Measurements from ENCODE around the gene ZIC2. TPM values are rescaled to one million over a fixed set of nuclear protein-coding genes. Genes with fewer than 3 reads are reported as not detected.

Gene ZIC2
- total RNA-seq, 1 donor from 2014 or later, result 1.8 TPM

DNA sequence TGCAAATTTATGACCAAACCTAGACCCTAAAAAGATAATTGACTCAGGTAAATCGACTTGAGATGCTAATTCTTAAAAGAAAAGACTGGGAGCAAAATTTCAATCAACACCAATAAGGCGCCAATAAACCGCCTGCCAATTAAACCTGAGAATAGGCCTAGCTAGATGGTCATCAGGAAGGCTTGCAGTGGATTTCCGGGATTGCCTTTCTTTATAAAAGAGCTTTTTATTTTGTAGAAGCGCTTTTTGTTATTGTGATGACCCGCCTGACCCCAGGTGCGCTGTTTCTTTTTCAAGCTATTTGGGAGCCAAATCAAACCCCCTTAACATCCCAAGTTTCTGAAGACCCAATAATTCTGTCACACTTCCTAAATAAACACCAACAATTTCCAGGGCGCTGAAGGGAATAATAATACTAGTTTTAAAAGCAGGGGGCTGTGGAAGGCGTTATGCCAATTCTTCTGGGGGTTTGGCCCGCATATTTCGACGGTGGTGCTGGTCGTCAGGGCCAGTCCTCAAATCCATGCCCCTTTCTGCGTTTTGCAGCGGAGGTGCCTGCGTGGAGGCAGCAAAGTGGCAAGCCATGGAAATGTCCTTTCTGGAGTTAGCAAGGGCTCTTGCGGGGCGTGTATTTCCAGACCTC is 7.2 kb upstream of the ZIC2 start:
- Mint-ChIP-seq H3K27ac (ENCODE audit: unreplicated experiment) (no peak overlapping the region), H3K4me1 (ENCODE audit: low read depth, unreplicated experiment) (no peaks in the 10 kb centered on the region), H3K27me3 (ENCODE audit: low read depth, unreplicated experiment) (peaks cover 78% of the 10 kb centered on the region), H3K4me3 (ENCODE audit: unreplicated experiment) (no peak overlapping the region), H3K36me3 (ENCODE audit: low read depth, unreplicated experiment) (peaks cover 3% of the 10 kb centered on the region), H3K9me3 (ENCODE audit: unreplicated experiment) (peaks cover 22% of the 10 kb centered on the region)
- no peak overlapping the region for H3K4me2 ChIP-seq (ENCODE audit: low read length)
- no peaks in the 10 kb centered on the region for H3K4me1 ChIP-seq (ENCODE audit: insufficient read depth, low read length)
- TF ChIP-seq EZH2 (IDR thresholded peaks at IDR 0.05; ENCODE audit: insufficient read depth, low read length) (no peak), CTCF (IDR thresholded peaks at IDR 0.05; ENCODE audit: insufficient read depth, low read depth, low read length) (no peak)
- no peak overlapping the region for H3K27ac ChIP-seq (ENCODE audit: low read depth, low read length)
- H3K36me3 ChIP-seq (ENCODE audit: insufficient read depth, low read length), result no peaks in the 10 kb centered on the region
- H3K9me3 ChIP-seq (ENCODE audit: insufficient read depth, low read depth, low read length), result peaks cover 4% of the 10 kb centered on the region
- H3K79me2 ChIP-seq (ENCODE audit: insufficient read depth, low read length), result peaks cover 7% of the 10 kb centered on the region
- DNase-seq (ENCODE audit: low read depth) (no peak), FAIRE-seq (no peak)
- no peak overlapping the region for H2AFZ ChIP-seq (ENCODE audit: low read depth, low read length)
- H3K27me3 ChIP-seq (ENCODE audit: insufficient read depth, low read length), result peaks cover 77% of the 10 kb centered on the region
- no peak overlapping the region for H3K4me3 ChIP-seq (ENCODE audit: insufficient read depth, low read depth, low read length)
- H4K20me1 ChIP-seq (ENCODE audit: insufficient read depth, low read length), result no peaks in the 10 kb centered on the region
- no peak overlapping the region for H3K9ac ChIP-seq (ENCODE audit: low read length)

DNA sequence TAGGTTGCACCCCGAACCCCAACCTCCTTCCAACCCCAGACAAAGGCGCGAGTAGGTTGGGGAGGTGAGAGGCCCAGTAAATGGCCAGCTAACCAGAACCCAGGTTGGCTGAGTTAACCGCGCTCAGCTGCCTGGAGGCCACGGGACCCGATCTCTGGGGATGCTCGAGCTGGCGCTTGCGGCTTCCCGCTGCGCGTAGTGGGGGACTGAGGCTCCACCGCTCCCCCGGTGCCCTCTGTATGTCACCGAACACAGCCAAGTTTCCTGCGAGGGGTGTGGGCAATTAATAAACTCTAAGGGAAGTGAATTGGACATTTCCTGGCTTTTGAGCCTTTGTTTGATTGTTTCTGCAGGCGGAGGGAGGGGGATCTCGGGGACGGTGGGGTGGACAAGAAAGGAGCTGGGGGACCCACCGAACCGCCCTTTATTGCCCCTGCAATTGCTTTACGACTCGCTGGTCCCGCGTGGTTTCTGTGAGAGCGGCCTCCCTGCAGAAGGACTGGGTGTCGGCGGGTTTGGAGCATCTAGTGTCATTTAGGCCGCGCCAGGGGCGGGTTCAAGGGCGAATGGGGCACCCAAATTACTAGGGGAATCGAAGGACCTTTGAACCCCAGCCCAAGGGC is 6.5 kb upstream of the ZIC2 start:
- H4K20me1 ChIP-seq (ENCODE audit: insufficient read depth, low read length), result no peaks in the 10 kb centered on the region
- Mint-ChIP-seq H3K9me3 (ENCODE audit: unreplicated experiment) (peaks cover 22% of the 10 kb centered on the region), H3K36me3 (ENCODE audit: low read depth, unreplicated experiment) (peaks cover 3% of the 10 kb centered on the region), H3K27me3 (ENCODE audit: low read depth, unreplicated experiment) (peaks cover 75% of the 10 kb centered on the region), H3K4me3 (ENCODE audit: unreplicated experiment) (no peak overlapping the region), H3K4me1 (ENCODE audit: low read depth, unreplicated experiment) (no peaks in the 10 kb centered on the region), H3K27ac (ENCODE audit: unreplicated experiment) (no peak overlapping the region)
- TF ChIP-seq CTCF (IDR thresholded peaks at IDR 0.05; ENCODE audit: insufficient read depth, low read depth, low read length) (no peak), EZH2 (IDR thresholded peaks at IDR 0.05; ENCODE audit: insufficient read depth, low read length) (peak; percentile 35)
- peaks cover 80% of the 10 kb centered on the region for H3K27me3 ChIP-seq (ENCODE audit: insufficient read depth, low read length)
- H3K9me3 ChIP-seq (ENCODE audit: insufficient read depth, low read depth, low read length), result peaks cover 4% of the 10 kb centered on the region
- no peak overlapping the region for H3K9ac ChIP-seq (ENCODE audit: low read length)
- no peak overlapping the region for H2AFZ ChIP-seq (ENCODE audit: low read depth, low read length)
- DNase-seq (ENCODE audit: low read depth) (no peak), FAIRE-seq (no peak)
- H3K4me1 ChIP-seq (ENCODE audit: insufficient read depth, low read length), result peaks cover 3% of the 10 kb centered on the region
- H3K4me3 ChIP-seq (ENCODE audit: insufficient read depth, low read depth, low read length), result no peak overlapping the region
- H3K27ac ChIP-seq (ENCODE audit: low read depth, low read length), result no peak overlapping the region
- peaks cover under 1% of the 10 kb centered on the region for H3K79me2 ChIP-seq (ENCODE audit: insufficient read depth, low read length)
- H3K36me3 ChIP-seq (ENCODE audit: insufficient read depth, low read length), result no peaks in the 10 kb centered on the region
- H3K4me2 ChIP-seq (ENCODE audit: low read length), result no peak overlapping the region

DNA sequence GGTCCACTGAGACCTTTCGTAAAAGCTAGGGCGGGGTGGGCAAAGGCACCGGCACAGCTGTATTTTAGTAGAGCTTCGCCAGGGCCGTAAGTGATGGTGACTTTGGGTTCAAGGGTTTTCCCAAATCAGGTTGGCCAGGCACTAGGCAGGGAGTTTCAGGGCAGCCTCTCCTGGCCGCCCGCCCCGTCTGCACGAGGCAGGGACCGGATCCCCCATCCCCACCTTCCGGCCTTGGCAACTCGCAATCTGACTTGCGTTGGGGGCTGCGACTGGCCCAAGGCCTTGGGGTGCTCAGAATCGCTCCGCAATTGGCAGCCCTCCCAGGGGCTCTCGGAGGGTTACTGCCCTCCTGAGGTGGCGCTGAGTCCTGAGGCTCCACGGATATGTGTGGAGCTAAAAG is 6.0 kb upstream of the ZIC2 start:
- Histone ChIP-seq H3K4me3 (ENCODE audit: insufficient read depth, low read depth, low read length) (no peak overlapping the region), H3K9me3 (ENCODE audit: insufficient read depth, low read depth, low read length) (peaks cover 4% of the 10 kb centered on the region), H4K20me1 (ENCODE audit: insufficient read depth, low read length) (no peaks in the 10 kb centered on the region), H3K79me2 (ENCODE audit: insufficient read depth, low read length) (no peaks in the 10 kb centered on the region), H3K27ac (ENCODE audit: low read depth, low read length) (no peak overlapping the region), H3K27me3 (ENCODE audit: insufficient read depth, low read length) (peaks cover 80% of the 10 kb centered on the region), H3K4me1 (ENCODE audit: insufficient read depth, low read length) (peaks cover 3% of the 10 kb centered on the region), H3K4me2 (ENCODE audit: low read length) (no peak overlapping the region), H3K36me3 (ENCODE audit: insufficient read depth, low read length) (no peaks in the 10 kb centered on the region), H2AFZ (ENCODE audit: low read depth, low read length) (no peak overlapping the region), H3K9ac (ENCODE audit: low read length) (no peak overlapping the region)
- Mint-ChIP-seq H3K9me3 (ENCODE audit: unreplicated experiment) (peaks cover 22% of the 10 kb centered on the region), H3K4me3 (ENCODE audit: unreplicated experiment) (no peak overlapping the region), H3K27me3 (ENCODE audit: low read depth, unreplicated experiment) (peaks cover 74% of the 10 kb centered on the region), H3K36me3 (ENCODE audit: low read depth, unreplicated experiment) (peaks cover 3% of the 10 kb centered on the region), H3K27ac (ENCODE audit: unreplicated experiment) (no peak overlapping the region), H3K4me1 (ENCODE audit: low read depth, unreplicated experiment) (no peaks in the 10 kb centered on the region)
- no peak for DNase-seq (ENCODE audit: low read depth)
- TF ChIP-seq EZH2 (IDR thresholded peaks at IDR 0.05; ENCODE audit: insufficient read depth, low read length) (no peak), CTCF (IDR thresholded peaks at IDR 0.05; ENCODE audit: insufficient read depth, low read depth, low read length) (no peak)
- no peak for FAIRE-seq

Measured in astrocyte (in vitro differentiated cells and primary cell).